Prostate gland (tissue), 2 donors: Measurements from ENCODE around the gene SPTBN5.

ENCODE experiments used
- CTCF ChIP-seq, 4 experiments: fragments of 200-600 bp in 2 of 4; fragments of 450-650 bp in 2 of 4; sonication (generic) in 2 of 4; IDR thresholded peaks; 1 replicate in 3 of 4; 2 replicates in 1 of 4; pipeline ENCODE4 v1.5.1; 2016 to 2019; ENCODE audit warnings: antibody characterized with exemption in 4 of 4, mild to moderate bottlenecking in 2 of 4, moderate library complexity in 2 of 4
- POLR2AphosphoS5 ChIP-seq: sonication (generic); formaldehyde crosslinking; IDR thresholded peaks from one replicate; pipeline ENCODE4 v1.6.1; 2017; ENCODE audit warnings: antibody characterized with exemption

- no peak for TF ChIP-seq CTCF (IDR thresholded peaks at IDR 0.05)
- no peak for TF ChIP-seq POLR2AphosphoS5
These were observed 33.6 kb downstream of the SPTBN5 start for GRCh38 chr15:41860049-41860828.
